ENCODE data around the gene EFHC2. TPM values are rescaled to one million over a fixed set of nuclear protein-coding genes. Genes with fewer than 3 reads are reported as not detected.

The EFHC2 gene
- total RNA-seq, 2 experiments from 2014 or later, result 0.30 to 0.46 TPM

DNA sequence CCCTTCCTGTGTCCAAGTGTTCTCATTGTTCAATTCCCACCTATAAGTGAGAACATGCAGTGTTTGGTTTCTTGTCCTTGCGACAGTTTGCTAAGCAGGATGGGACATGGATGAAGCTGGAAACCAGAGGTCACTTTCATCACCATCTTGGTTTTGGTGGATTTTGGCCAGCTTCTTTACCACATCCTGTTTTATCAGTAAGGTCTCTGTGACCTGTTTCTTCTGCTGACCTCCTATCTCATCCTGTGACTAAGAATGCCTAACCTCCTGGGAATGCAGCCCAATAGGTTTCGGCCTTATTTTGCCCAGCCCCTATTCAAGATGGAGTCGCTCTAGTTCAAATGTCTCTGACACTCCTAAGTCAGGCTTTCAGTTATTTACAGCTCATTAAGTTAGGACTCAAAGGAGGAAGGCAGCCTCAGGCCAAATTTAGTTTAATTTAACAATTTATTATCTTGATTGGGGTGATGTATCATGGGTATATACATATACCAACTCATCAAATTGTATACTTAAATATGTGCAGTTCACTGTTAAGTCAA, 200.3 kb downstream of the EFHC2 start:
- CTCF ChIA-PET, result interaction anchor here (0.6 kb wide), 1 partner anchor 584 kb away, joined by 3 read pairs; no protein-coding TSS in a partner anchor
- Mint-ChIP-seq H3K27ac (no peak overlapping the region), H3K9me3 (ENCODE audit: low read depth) (peaks cover 3% of the 10 kb centered on the region), H3K36me3 (ENCODE audit: low read depth) (peaks cover 3% of the 10 kb centered on the region), H3K4me1 (no peaks in the 10 kb centered on the region), H3K27me3 (no peaks in the 10 kb centered on the region), H3K4me3 (no peak overlapping the region)
- ATAC-seq (no peak), DNase-seq (no peak)
- POLR2A ChIA-PET, result no interaction called here
- intact Hi-C loops (cut with DNase I, micrococcal nuclease), result no loop called here

DNA sequence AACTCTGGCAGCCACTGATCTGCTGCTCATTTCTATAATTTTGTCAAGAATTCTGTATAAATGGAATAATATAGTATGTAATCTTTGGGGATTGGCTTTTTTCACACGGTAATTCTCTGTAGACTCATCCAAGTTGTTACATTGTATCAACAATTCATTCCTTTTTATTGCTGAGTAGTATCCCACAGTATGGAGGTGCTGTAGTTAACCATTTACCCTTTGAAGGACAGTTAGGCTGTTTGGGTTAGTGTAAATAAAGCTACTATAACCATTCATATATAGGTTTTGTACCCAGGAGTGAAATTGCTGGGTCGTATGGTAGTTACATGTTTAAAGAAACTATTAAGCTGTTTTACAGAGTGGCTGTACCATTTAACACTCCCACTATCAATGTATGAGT, 213.3 kb downstream of the EFHC2 start:
- DNase-seq (no peak), ATAC-seq (no peak)
- ChIA-PET POLR2A (no interaction called here), CTCF (no interaction called here)
- H3K9me3 Mint-ChIP-seq (ENCODE audit: low read depth), result no peaks in the 10 kb centered on the region
- intact Hi-C loops (cut with DNase I, micrococcal nuclease), result no loop called here
- no peak overlapping the region for H3K27ac Mint-ChIP-seq
- no peak overlapping the region for H3K4me3 Mint-ChIP-seq
- H3K27me3 Mint-ChIP-seq, result no peaks in the 10 kb centered on the region
- H3K4me1 Mint-ChIP-seq, result no peaks in the 10 kb centered on the region
- no peaks in the 10 kb centered on the region for H3K36me3 Mint-ChIP-seq (ENCODE audit: low read depth)

DNA sequence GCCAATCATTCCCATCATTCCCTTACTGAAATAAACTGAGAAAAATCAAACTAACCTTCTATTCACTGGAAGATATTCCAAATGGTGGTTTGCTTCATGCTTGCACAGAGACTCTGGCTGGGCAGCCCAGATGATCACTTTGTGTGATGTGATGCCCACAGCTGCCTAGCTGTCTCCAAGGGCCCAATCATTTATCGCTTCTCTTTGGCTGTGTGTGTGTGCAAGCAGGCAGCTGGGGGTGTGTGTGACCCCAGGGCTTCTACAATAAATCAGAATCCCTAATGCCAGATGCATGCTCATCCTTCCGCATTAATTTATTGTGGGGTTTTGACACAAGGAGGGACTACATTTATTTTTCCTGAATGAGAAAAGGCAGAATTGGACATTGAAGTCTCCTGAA, 230.1 kb downstream of the EFHC2 start:
- ChIA-PET CTCF (no interaction called here), POLR2A (no interaction called here)
- H3K27ac Mint-ChIP-seq, result no peak overlapping the region
- DNase-seq (no peak), ATAC-seq (no peak)
- intact Hi-C loops (cut with DNase I, micrococcal nuclease), result no loop called here
- no peaks in the 10 kb centered on the region for H3K9me3 Mint-ChIP-seq (ENCODE audit: low read depth)
- H3K27me3 Mint-ChIP-seq, result no peaks in the 10 kb centered on the region
- no peaks in the 10 kb centered on the region for H3K36me3 Mint-ChIP-seq (ENCODE audit: low read depth)
- no peak overlapping the region for H3K4me3 Mint-ChIP-seq
- H3K4me1 Mint-ChIP-seq, result no peaks in the 10 kb centered on the region

DNA sequence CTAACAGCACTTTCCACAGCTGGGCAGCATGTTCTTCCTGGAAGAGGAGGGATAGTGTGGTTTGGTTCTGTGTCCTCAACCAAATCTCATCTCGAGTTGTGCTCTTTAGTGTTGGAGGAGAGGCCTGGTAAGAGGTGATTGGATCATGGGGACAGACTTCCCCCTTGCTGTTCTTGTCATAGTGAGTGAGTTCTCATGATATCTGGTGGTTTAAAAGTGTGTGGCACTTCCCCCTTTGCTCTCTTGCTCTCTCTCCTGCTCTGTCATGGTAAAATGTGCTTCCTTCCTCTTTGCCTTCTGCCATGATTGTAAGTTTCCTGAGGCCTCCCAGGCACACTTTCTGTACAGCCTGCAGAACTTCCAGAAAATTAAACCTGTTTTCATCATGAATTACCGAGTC, 236.6 kb downstream of the EFHC2 start:
- Mint-ChIP-seq H3K4me3 (no peak overlapping the region), H3K4me1 (no peaks in the 10 kb centered on the region), H3K27ac (no peak overlapping the region), H3K9me3 (ENCODE audit: low read depth) (no peaks in the 10 kb centered on the region), H3K36me3 (ENCODE audit: low read depth) (no peaks in the 10 kb centered on the region), H3K27me3 (no peaks in the 10 kb centered on the region)
- ChIA-PET POLR2A (no interaction called here), CTCF (no interaction called here)
- intact Hi-C loops (cut with DNase I, micrococcal nuclease), result no loop called here
- ATAC-seq (no peak), DNase-seq (no peak)

DNA sequence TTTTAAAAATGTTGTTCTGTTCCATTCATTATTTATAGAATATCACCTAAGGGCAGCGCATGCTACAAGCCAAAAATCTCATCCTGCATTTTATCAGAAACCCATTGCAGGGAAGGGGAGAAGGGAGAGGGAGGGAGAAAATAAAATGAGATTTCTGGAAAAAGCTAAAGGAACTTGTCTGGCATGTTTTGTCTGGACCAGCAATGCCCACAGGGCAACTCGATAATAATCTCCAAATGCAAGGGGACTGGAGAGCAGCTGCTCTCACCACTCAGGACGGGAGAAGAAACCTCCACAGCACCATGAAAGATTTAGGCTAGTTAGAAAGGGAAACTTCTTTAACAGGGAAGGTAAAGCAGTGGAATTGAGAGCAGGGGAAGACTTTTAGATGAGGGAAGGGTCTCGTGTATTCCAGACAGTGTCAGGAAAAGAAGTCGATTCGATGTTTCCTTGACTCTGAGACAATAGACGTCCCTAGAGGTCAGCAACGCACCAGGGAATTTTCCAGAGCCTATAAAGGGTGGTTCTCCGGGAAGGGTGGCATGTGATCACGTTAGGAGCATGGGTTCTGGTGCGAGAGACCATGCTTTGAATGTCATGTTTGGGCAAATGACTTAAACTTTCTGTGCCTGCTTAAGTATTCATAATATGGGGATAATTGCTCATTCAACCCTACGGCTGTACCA, 238.1 kb downstream of the EFHC2 start:
- ATAC-seq (no peak), DNase-seq (no peak)
- CTCF ChIA-PET, result no interaction called here
- no peaks in the 10 kb centered on the region for H3K36me3 Mint-ChIP-seq (ENCODE audit: low read depth)
- no peaks in the 10 kb centered on the region for H3K9me3 Mint-ChIP-seq (ENCODE audit: low read depth)
- POLR2A ChIA-PET, result no interaction called here
- H3K27ac Mint-ChIP-seq, result no peak overlapping the region
- H3K4me3 Mint-ChIP-seq, result no peak overlapping the region
- H3K27me3 Mint-ChIP-seq, result no peaks in the 10 kb centered on the region
- no peaks in the 10 kb centered on the region for H3K4me1 Mint-ChIP-seq
- intact Hi-C loops (cut with DNase I, micrococcal nuclease), result no loop called here

DNA sequence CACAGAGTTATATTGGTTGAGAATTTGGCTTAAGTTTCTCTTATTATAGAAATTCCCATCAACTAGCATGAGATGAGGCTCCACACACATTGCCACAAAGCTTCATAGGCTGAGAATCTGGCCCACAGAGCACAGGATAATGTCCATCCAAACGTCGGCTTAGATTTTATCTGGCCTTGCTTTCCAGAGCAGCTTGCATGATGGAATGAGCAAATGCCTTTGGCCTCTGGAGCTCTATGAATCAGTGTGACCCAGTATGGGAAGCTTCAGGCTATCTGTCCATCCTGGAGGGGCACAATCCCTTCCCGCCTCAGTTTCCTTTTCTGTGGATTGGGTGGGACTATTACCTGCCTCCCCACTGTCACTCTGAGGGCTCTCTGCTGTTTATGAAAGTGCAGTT, 238.8 kb downstream of the EFHC2 start:
- POLR2A ChIA-PET, result no interaction called here
- DNase-seq (no peak), ATAC-seq (no peak)
- Mint-ChIP-seq H3K4me3 (no peak overlapping the region), H3K36me3 (ENCODE audit: low read depth) (no peaks in the 10 kb centered on the region), H3K9me3 (ENCODE audit: low read depth) (no peaks in the 10 kb centered on the region), H3K27me3 (no peaks in the 10 kb centered on the region), H3K27ac (no peak overlapping the region), H3K4me1 (no peaks in the 10 kb centered on the region)
- CTCF ChIA-PET, result no interaction called here
- intact Hi-C loops (cut with DNase I, micrococcal nuclease), result no loop called here

DNA sequence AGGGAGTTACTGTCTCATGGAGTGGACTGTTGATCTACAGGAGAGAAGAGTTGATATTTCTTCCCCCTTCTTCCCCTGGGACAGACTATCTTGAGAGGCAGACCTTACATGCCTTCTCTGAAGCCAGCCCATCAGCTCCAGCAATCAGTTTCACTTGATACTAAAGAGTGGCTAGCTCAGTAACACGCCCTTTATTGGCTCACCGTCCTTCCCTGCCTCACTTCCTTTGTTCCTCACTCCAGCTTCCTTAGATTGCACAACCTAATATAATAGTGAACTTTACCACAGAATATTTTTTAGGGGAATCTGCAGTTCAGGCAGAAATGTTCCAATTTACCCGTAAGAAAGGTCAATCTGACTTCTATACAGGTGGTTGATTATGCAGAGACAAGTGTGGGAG, 242.2 kb downstream of the EFHC2 start:
- no peak for ATAC-seq

DNA sequence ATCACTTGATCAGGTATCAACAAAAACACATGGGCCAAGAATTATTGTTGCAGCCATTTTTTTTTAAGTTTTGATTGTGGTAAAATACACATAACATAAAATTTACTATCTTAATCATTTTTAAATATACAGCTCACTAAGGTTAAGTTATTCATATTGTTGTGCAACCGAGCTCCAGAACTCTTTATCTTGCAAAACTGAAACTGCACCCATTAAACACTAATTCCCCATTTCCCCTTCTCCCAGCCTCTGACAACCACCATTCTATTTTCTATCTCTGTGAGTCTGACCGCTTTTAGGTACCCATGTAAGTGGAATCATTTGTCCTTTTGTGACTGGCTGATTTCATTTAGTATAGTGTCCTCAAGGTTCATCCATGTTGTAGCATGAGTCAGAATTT, 244.1 kb downstream of the EFHC2 start:
- no peak for ATAC-seq
- POLR2A ChIA-PET, result no interaction called here
- CTCF ChIA-PET, result interaction anchor here (1.0 kb wide), 1 partner anchor 10 kb away, joined by 3 read pairs; no protein-coding TSS in a partner anchor
- Mint-ChIP-seq H3K4me1 (no peaks in the 10 kb centered on the region), H3K9me3 (ENCODE audit: low read depth) (no peaks in the 10 kb centered on the region), H3K36me3 (ENCODE audit: low read depth) (no peaks in the 10 kb centered on the region), H3K27me3 (no peaks in the 10 kb centered on the region), H3K4me3 (no peak overlapping the region), H3K27ac (no peak overlapping the region)
- intact Hi-C loops (cut with DNase I, micrococcal nuclease), result no loop called here
- DNase-seq, result no peak

More for the DNA sequence above, 242.2 kb downstream of the EFHC2 start:
- CTCF ChIA-PET, result no interaction called here
- intact Hi-C loops (cut with DNase I, micrococcal nuclease), result no loop called here
- Mint-ChIP-seq H3K9me3 (ENCODE audit: low read depth) (no peaks in the 10 kb centered on the region), H3K27ac (no peak overlapping the region), H3K4me3 (no peak overlapping the region), H3K36me3 (ENCODE audit: low read depth) (no peaks in the 10 kb centered on the region), H3K27me3 (no peaks in the 10 kb centered on the region), H3K4me1 (no peaks in the 10 kb centered on the region)
- DNase-seq, result no peak
- POLR2A ChIA-PET, result no interaction called here

Other genes starting within 250 kb of the EFHC2 start
- 10 to 100 TPM; 12.4 to 12.5 TPM for gene FUNDC1, start 199.2 kb upstream of the EFHC2 start, total RNA-seq